WI38 (cell line): ENCODE results near the gene FBXW9.
"Not testable (repeated sequence)": the region's sequence is repeated elsewhere in the genome, so short reads cannot be mapped to it uniquely, and the experiment has no call there.

Experiments used
- H3K4me3 ChIP-seq: 2 replicates; pipeline ENCODE4 v1.5.1; 2011; ENCODE audit warnings: low read depth, mild to moderate bottlenecking, control low read depth, low read length
- TF ChIP-seq, protein P1 (sequence below): IDR thresholded peaks from 2 replicates; pipeline ENCODE4 v1.5.1; 2012; ENCODE audit warnings: low read depth, mild to moderate bottlenecking, control low read depth, low read length

The FBXW9 gene

GRCh38 chr19:12708641-12709040 is 12.2 kb upstream of the FBXW9 start:
- no peak overlapping the region for H3K4me3 ChIP-seq
- TF ChIP-seq, protein P1, sequence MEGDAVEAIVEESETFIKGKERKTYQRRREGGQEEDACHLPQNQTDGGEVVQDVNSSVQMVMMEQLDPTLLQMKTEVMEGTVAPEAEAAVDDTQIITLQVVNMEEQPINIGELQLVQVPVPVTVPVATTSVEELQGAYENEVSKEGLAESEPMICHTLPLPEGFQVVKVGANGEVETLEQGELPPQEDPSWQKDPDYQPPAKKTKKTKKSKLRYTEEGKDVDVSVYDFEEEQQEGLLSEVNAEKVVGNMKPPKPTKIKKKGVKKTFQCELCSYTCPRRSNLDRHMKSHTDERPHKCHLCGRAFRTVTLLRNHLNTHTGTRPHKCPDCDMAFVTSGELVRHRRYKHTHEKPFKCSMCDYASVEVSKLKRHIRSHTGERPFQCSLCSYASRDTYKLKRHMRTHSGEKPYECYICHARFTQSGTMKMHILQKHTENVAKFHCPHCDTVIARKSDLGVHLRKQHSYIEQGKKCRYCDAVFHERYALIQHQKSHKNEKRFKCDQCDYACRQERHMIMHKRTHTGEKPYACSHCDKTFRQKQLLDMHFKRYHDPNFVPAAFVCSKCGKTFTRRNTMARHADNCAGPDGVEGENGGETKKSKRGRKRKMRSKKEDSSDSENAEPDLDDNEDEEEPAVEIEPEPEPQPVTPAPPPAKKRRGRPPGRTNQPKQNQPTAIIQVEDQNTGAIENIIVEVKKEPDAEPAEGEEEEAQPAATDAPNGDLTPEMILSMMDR, result no peak

GRCh38 chr19:12706332-12706718 is 9.9 kb upstream of the FBXW9 start:
- TF ChIP-seq, protein P1, result no peak
- no peak overlapping the region for H3K4me3 ChIP-seq

DNA sequence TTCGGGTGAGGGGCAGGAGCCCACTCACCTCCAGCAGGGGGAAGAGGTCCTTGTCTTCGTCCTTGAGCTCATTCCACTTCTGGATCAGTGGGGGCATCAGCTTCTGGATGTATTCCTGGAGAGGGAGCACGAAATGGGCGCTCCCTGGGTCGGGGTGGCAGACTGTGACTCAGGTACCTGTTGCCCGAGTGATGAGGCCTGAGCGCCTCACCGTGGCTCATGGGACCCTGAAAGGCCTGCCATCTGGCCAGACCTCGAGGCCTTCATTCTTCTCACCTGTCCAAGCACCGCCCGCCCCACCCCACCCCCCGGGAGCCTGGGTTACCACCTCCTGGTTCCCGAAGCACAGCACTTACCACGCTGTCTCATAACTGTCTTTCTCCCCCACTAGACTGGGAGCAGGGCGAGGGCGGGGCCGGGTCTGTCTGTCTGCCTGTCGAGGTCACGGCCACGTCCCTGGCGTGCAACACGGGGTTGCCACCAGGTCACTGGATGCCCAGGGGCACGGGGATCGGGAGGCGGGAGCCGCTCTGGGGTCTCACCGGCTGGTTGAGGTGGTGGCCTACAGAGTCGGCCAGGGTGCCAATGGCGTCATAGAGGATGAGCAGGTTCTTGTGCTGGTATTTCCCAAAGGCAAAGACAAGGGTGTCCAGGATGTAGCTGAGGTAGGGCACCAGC is 9.4 kb upstream of the FBXW9 start:
- TF ChIP-seq, protein P1, result no peak

GRCh38 chr19:12705169-12705568 is 8.7 kb upstream of the FBXW9 start:
- H3K4me3 ChIP-seq, result no peak overlapping the region

More for the DNA sequence above, 9.4 kb upstream of the FBXW9 start:
- H3K4me3 ChIP-seq, result no peak overlapping the region

DNA sequence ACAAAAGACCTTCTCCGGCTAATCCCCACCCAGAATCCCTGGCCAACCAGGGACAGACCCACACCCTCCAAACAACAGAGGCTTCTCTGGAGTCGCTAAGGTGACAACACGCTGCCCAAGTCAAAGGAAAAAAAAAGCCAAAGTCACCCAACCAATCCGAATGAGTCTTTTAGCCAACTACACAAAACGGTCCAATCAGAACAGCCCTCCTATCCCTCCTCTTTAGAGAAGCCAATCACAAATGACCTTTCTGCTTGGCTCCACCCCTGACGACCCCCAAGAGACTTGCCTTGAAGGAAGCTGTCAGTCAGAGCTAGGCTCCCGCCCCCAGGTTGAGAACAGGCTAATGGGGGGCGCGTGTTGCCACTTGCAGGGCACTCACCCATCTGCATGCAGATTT is 6.6 kb upstream of the FBXW9 start:
- no peak overlapping the region for H3K4me3 ChIP-seq
- TF ChIP-seq, protein P1, result no peak

More at GRCh38 chr19:12705169-12705568, 8.7 kb upstream of the FBXW9 start:
- TF ChIP-seq, protein P1, result no peak

- TF ChIP-seq, protein P1, result no peak
- no peak overlapping the region for H3K4me3 ChIP-seq
These were observed 5.3 kb upstream of the FBXW9 start for GRCh38 chr19:12701596-12702282.

GRCh38 chr19:12698138-12698537 is 1.7 kb upstream of the FBXW9 start:
- H3K4me3 ChIP-seq, result no peak overlapping the region
- TF ChIP-seq, protein P1, result no peak

DNA sequence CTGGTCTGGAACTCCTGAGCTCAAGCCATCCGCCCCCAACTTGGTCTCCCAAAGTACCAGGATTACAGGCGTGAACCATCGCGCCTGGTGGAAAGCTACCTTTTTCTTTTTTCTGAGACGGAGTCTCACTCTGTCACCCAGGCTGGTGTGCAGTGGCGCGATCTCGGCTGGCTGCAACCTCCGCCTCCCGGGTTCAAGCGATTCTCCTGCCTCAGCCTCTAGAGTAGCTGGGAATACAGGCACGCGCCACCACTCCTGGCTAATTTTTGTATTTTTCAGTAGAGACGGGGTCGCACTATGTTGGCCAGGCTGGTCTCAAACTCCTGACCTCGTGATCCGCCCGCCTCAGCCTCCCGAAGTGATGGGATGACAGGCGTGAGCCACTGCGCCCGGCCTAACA is 994 bp upstream of the FBXW9 start:
- H3K4me3 ChIP-seq, result not testable (repeated sequence)
